ENCODE results near the gene DNMT3L. TPM values are rescaled to one million over a fixed set of nuclear protein-coding genes. Genes with fewer than 3 reads are reported as not detected.
"Not testable (repeated sequence)": the region's sequence is repeated elsewhere in the genome, so short reads cannot be mapped to it uniquely, and the experiment has no call there.

The DNMT3L gene
- polyA plus RNA-seq, 1 experiment: not detected

GRCh38 chr21:44304877-44305293 is 43.2 kb upstream of the DNMT3L start:
- ChIA-PET CTCF (interaction anchor here (0.7 to 2.1 kb wide), 7 partner anchors 9 to 489 kb away, joined by 3 to 8 read pairs (median 4); no protein-coding TSS in a partner anchor), POLR2A (no interaction called here)
- H3K4me3 ChIP-seq (ENCODE audit: low read depth, low read length): no peak overlapping the region
- DNase-seq (ENCODE audit: low read depth): no peak
- peak; percentile 82 for TF ChIP-seq CTCF (IDR thresholded peaks at IDR 0.05; ENCODE audit: insufficient read depth, low read depth, low read length)
- H3K36me3 ChIP-seq (ENCODE audit: control insufficient read depth, insufficient read depth, low read length): peaks cover 26% of the 10 kb centered on the region
- no peaks in the 10 kb centered on the region for H3K27me3 ChIP-seq (ENCODE audit: control insufficient read depth, insufficient read depth, low read length)

- Histone ChIP-seq H3K4me3 (ENCODE audit: low read depth, low read length) (no peak overlapping the region), H3K27me3 (ENCODE audit: control insufficient read depth, insufficient read depth, low read length) (no peaks in the 10 kb centered on the region), H3K36me3 (ENCODE audit: control insufficient read depth, insufficient read depth, low read length) (peaks cover 21% of the 10 kb centered on the region)
- no peak for DNase-seq (ENCODE audit: low read depth)
- TF ChIP-seq CTCF (IDR thresholded peaks at IDR 0.05; ENCODE audit: insufficient read depth, low read depth, low read length): no peak
- CTCF ChIA-PET: interaction anchor here (0.8 to 2.1 kb wide), 7 partner anchors 8 to 490 kb away, joined by 3 to 8 read pairs (median 5); no protein-coding TSS in a partner anchor
- POLR2A ChIA-PET: no interaction called here
These were observed 42.4 kb upstream of the DNMT3L start for GRCh38 chr21:44304011-44304616.

- no peak for DNase-seq (ENCODE audit: low read depth)
- peaks cover 16% of the 10 kb centered on the region for H3K36me3 ChIP-seq (ENCODE audit: control insufficient read depth, insufficient read depth, low read length)
- CTCF ChIA-PET: interaction anchor here (1.0 to 2.1 kb wide), 4 partner anchors 8 to 490 kb away, joined by 4 to 8 read pairs (median 6); no protein-coding TSS in a partner anchor
- POLR2A ChIA-PET: no interaction called here
- no peak overlapping the region for H3K4me3 ChIP-seq (ENCODE audit: low read depth, low read length)
- TF ChIP-seq CTCF (IDR thresholded peaks at IDR 0.05; ENCODE audit: insufficient read depth, low read depth, low read length): no peak
- H3K27me3 ChIP-seq (ENCODE audit: control insufficient read depth, insufficient read depth, low read length): no peaks in the 10 kb centered on the region
These were observed 41.8 kb upstream of the DNMT3L start for GRCh38 chr21:44303490-44303981.

- H3K27me3 ChIP-seq (ENCODE audit: control insufficient read depth, insufficient read depth, low read length); POLR2A ChIA-PET; DNase-seq (ENCODE audit: low read depth); H3K4me3 ChIP-seq (ENCODE audit: low read depth, low read length): not testable (repeated sequence)
- peaks cover 14% of the 10 kb centered on the region for H3K36me3 ChIP-seq (ENCODE audit: control insufficient read depth, insufficient read depth, low read length)
- CTCF ChIA-PET: interaction anchor here (2.1 kb wide), 1 partner anchor 491 kb away, joined by 6 read pairs; no protein-coding TSS in a partner anchor
These were observed 41.1 kb upstream of the DNMT3L start for GRCh38 chr21:44302573-44303401.

GRCh38 chr21:44301961-44302406 is 40.3 kb upstream of the DNMT3L start:
- ChIA-PET CTCF (no interaction called here), POLR2A (no interaction called here)
- H3K36me3 ChIP-seq (ENCODE audit: control insufficient read depth, insufficient read depth, low read length): peaks cover 8% of the 10 kb centered on the region
- no peaks in the 10 kb centered on the region for H3K27me3 ChIP-seq (ENCODE audit: control insufficient read depth, insufficient read depth, low read length)
- no peak for DNase-seq (ENCODE audit: low read depth)
- H3K4me3 ChIP-seq (ENCODE audit: low read depth, low read length): no peak overlapping the region
- no peak for TF ChIP-seq CTCF (IDR thresholded peaks at IDR 0.05; ENCODE audit: insufficient read depth, low read depth, low read length)

Data from BJ (cell line).